ENCODE results near the gene ASB14.

ASB14 gene

GRCh38 chr3:57292897-57293526 lies 527 bp upstream of the ASB14 start:
- Histone ChIP-seq H3K27ac (ENCODE audit: low read depth, low read length) (no peak overlapping the region), H3K9ac (ENCODE audit: low read length) (no peak overlapping the region), H3K4me3 (ENCODE audit: low read depth, low read length) (no peak overlapping the region), H3K27me3 (ENCODE audit: control insufficient read depth, insufficient read depth, low read length) (no peaks in the 10 kb centered on the region; the same call in 1 of the 2 replicates), H3K9me3 (ENCODE audit: control insufficient read depth, insufficient read depth, low read depth, low read length) (no peaks in the 10 kb centered on the region), H3K4me1 (ENCODE audit: control insufficient read depth, insufficient read depth, low read length) (no peaks in the 10 kb centered on the region), H3K36me3 (ENCODE audit: control insufficient read depth, insufficient read depth, low read length) (no peaks in the 10 kb centered on the region)

DNA sequence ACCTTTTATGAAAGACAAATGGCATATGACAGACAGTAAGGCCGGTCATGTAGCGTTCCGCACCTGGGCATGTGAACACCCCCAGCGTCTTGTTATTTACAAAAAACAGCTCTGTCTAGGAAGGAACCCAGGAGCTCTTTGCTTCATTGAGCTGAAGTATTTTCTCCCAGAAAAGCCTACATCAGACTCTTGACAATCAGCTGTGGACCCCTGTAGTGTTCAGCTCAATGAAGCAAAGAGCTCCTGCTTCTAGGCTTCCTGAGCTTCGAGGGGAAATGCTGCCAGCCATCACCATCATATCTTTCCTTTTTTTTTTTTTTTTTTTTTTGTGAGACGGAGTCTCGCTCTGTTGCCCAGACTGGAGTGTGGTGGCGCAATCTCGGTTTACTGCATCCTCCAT lies 4.1 kb downstream of the ASB14 start:
- H3K36me3 ChIP-seq (ENCODE audit: control insufficient read depth, insufficient read depth, low read length), result no peaks in the 10 kb centered on the region
- no peaks in the 10 kb centered on the region for H3K27me3 ChIP-seq (ENCODE audit: control insufficient read depth, insufficient read depth, low read length)
- no peak overlapping the region for H3K27ac ChIP-seq (ENCODE audit: low read depth, low read length)
- H3K9ac ChIP-seq (ENCODE audit: low read length), result no peak overlapping the region
- H3K4me1 ChIP-seq (ENCODE audit: control insufficient read depth, insufficient read depth, low read length), result no peaks in the 10 kb centered on the region
- H3K9me3 ChIP-seq (ENCODE audit: control insufficient read depth, insufficient read depth, low read depth, low read length), result no peaks in the 10 kb centered on the region
- no peak overlapping the region for H3K4me3 ChIP-seq (ENCODE audit: low read depth, low read length)

- no peak overlapping the region for H3K4me3 ChIP-seq (ENCODE audit: low read depth, low read length)
- H3K4me1 ChIP-seq (ENCODE audit: control insufficient read depth, insufficient read depth, low read length), result no peaks in the 10 kb centered on the region
- H3K27me3 ChIP-seq (ENCODE audit: control insufficient read depth, insufficient read depth, low read length), result no peaks in the 10 kb centered on the region
- no peak overlapping the region for H3K27ac ChIP-seq (ENCODE audit: low read depth, low read length)
- no peaks in the 10 kb centered on the region for H3K36me3 ChIP-seq (ENCODE audit: control insufficient read depth, insufficient read depth, low read length)
- H3K9ac ChIP-seq (ENCODE audit: low read length), result no peak overlapping the region
- H3K9me3 ChIP-seq (ENCODE audit: control insufficient read depth, insufficient read depth, low read depth, low read length), result no peaks in the 10 kb centered on the region
Measured at GRCh38 chr3:57287205-57287604, 5.3 kb downstream of the ASB14 start.

GRCh38 chr3:57283334-57283733 lies 9.2 kb downstream of the ASB14 start:
- H3K9me3 ChIP-seq (ENCODE audit: control insufficient read depth, insufficient read depth, low read depth, low read length), result no peaks in the 10 kb centered on the region
- H3K27me3 ChIP-seq (ENCODE audit: control insufficient read depth, insufficient read depth, low read length), result no peaks in the 10 kb centered on the region
- H3K4me3 ChIP-seq (ENCODE audit: low read depth, low read length), result no peak overlapping the region
- H3K36me3 ChIP-seq (ENCODE audit: control insufficient read depth, insufficient read depth, low read length), result no peaks in the 10 kb centered on the region
- no peaks in the 10 kb centered on the region for H3K4me1 ChIP-seq (ENCODE audit: control insufficient read depth, insufficient read depth, low read length)
- H3K9ac ChIP-seq (ENCODE audit: low read length), result no peak overlapping the region
- H3K27ac ChIP-seq (ENCODE audit: low read depth, low read length), result no peak overlapping the region

DNA sequence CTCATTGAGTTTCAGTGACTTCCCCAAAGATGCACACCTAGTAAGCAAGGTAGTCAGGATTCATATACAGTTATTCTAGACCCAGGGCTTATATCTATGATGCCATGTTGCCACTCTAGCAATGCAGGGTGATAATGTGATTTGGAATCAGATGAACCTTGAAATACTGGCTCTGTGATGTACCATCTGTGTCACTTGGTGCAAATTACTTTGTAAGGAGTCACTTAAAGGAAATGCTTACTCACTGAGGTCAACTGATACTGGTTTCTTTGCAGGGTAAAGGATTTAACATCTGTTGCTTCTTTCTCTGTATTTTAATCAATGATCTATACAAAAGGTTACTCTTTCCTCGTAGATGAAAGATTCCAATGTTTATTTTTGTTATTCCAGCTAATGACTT lies 10.8 kb downstream of the ASB14 start:
- Histone ChIP-seq H3K27me3 (ENCODE audit: control insufficient read depth, insufficient read depth, low read length) (no peaks in the 10 kb centered on the region), H3K27ac (ENCODE audit: low read depth, low read length) (no peak overlapping the region), H3K36me3 (ENCODE audit: control insufficient read depth, insufficient read depth, low read length) (no peaks in the 10 kb centered on the region), H3K9me3 (ENCODE audit: control insufficient read depth, insufficient read depth, low read depth, low read length) (no peaks in the 10 kb centered on the region), H3K9ac (ENCODE audit: low read length) (no peak overlapping the region), H3K4me1 (ENCODE audit: control insufficient read depth, insufficient read depth, low read length) (no peaks in the 10 kb centered on the region), H3K4me3 (ENCODE audit: low read depth, low read length) (no peak overlapping the region)

DNA sequence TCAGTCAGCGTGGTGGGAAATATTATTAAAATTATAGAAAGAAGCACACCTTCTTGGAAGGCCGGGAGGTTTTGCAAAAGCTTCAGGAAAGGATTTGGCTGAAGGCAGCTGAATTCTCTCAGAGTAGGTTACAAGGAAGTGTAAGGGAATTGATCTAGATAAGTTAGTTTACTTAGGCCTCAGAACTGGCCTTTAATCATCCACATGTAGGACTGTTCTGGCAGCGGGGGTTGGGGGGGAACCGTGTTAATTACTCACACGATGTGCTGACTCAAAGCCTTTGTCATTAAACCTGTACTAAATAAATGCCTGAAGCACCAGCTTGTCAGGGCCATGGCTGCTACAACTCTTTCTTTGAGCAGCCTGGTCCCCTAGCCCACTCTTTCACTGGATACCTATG lies 12.8 kb downstream of the ASB14 start:
- H3K27ac ChIP-seq (ENCODE audit: low read depth, low read length), result no peak overlapping the region
- no peaks in the 10 kb centered on the region; the same call in 1 of the 2 replicates for H3K36me3 ChIP-seq (ENCODE audit: control insufficient read depth, insufficient read depth, low read length)
- H3K4me1 ChIP-seq (ENCODE audit: control insufficient read depth, insufficient read depth, low read length), result no peaks in the 10 kb centered on the region
- no peaks in the 10 kb centered on the region for H3K9me3 ChIP-seq (ENCODE audit: control insufficient read depth, insufficient read depth, low read depth, low read length)
- H3K4me3 ChIP-seq (ENCODE audit: low read depth, low read length), result no peak overlapping the region
- no peak overlapping the region for H3K9ac ChIP-seq (ENCODE audit: low read length)
- H3K27me3 ChIP-seq (ENCODE audit: control insufficient read depth, insufficient read depth, low read length), result no peaks in the 10 kb centered on the region

DNA sequence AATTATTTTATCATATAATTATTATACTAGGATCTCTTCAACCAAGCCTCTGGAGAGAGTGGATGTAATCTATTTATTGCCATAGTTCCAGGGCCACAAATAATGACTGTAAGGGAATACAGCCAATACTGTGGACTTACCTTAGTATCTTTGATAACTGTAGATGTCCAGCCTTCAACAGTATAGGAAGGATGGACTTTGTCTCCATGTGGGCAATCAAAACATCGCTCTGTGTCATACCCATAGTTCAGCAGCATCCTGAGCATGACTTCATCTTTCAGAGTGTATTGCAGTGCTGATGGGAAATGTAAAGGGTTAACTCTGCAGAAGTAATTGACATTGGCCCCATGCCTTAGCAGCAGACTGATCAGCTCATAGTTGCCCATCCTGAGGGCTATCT lies 14.2 kb downstream of the ASB14 start:
- Histone ChIP-seq H3K27ac (ENCODE audit: low read depth, low read length) (no peak overlapping the region), H3K9ac (ENCODE audit: low read length) (no peak overlapping the region), H3K27me3 (ENCODE audit: control insufficient read depth, insufficient read depth, low read length) (no peaks in the 10 kb centered on the region), H3K36me3 (ENCODE audit: control insufficient read depth, insufficient read depth, low read length) (peaks cover 3% of the 10 kb centered on the region), H3K4me3 (ENCODE audit: low read depth, low read length) (no peak overlapping the region), H3K9me3 (ENCODE audit: control insufficient read depth, insufficient read depth, low read depth, low read length) (no peaks in the 10 kb centered on the region), H3K4me1 (ENCODE audit: control insufficient read depth, insufficient read depth, low read length) (no peaks in the 10 kb centered on the region)

DNA sequence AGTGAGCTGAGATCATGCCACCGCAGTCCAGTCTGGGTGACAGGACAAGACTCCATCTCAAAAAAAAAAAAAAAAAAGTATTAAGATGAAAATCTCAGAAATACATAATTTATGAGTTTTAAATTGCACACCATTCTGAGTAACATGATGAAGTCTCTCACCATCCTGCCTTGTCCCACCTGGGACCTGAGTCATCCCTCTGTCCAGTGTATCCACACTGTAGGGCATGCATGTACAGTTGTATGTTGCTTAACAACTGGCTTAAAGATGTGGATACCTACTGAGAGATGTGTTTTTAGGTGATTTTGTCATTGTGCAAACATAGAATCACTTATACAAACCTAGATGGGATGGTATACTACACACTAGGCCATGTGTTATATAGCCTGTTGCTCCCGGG lies 17.1 kb downstream of the ASB14 start:
- no peaks in the 10 kb centered on the region for H3K27me3 ChIP-seq (ENCODE audit: control insufficient read depth, insufficient read depth, low read length)
- peaks cover 12% of the 10 kb centered on the region for H3K36me3 ChIP-seq (ENCODE audit: control insufficient read depth, insufficient read depth, low read length)
- no peaks in the 10 kb centered on the region for H3K9me3 ChIP-seq (ENCODE audit: control insufficient read depth, insufficient read depth, low read depth, low read length)
- H3K27ac ChIP-seq (ENCODE audit: low read depth, low read length), result no peak overlapping the region
- H3K4me1 ChIP-seq (ENCODE audit: control insufficient read depth, insufficient read depth, low read length), result no peaks in the 10 kb centered on the region
- no peak overlapping the region for H3K4me3 ChIP-seq (ENCODE audit: low read depth, low read length)
- no peak overlapping the region for H3K9ac ChIP-seq (ENCODE audit: low read length)

GRCh38 chr3:57274845-57275244 lies 17.6 kb downstream of the ASB14 start:
- H3K27me3 ChIP-seq (ENCODE audit: control insufficient read depth, insufficient read depth, low read length), result no peaks in the 10 kb centered on the region
- no peak overlapping the region for H3K9ac ChIP-seq (ENCODE audit: low read length)
- H3K36me3 ChIP-seq (ENCODE audit: control insufficient read depth, insufficient read depth, low read length), result peaks cover 17% of the 10 kb centered on the region
- H3K27ac ChIP-seq (ENCODE audit: low read depth, low read length), result no peak overlapping the region
- H3K4me3 ChIP-seq (ENCODE audit: low read depth, low read length), result no peak overlapping the region
- no peaks in the 10 kb centered on the region for H3K4me1 ChIP-seq (ENCODE audit: control insufficient read depth, insufficient read depth, low read length)
- H3K9me3 ChIP-seq (ENCODE audit: control insufficient read depth, insufficient read depth, low read depth, low read length), result no peaks in the 10 kb centered on the region

GRCh38 chr3:57268416-57268815 lies 24.1 kb downstream of the ASB14 start:
- Histone ChIP-seq H3K9ac (ENCODE audit: low read length) (no peak overlapping the region), H3K36me3 (ENCODE audit: control insufficient read depth, insufficient read depth, low read length) (peaks cover 44% of the 10 kb centered on the region), H3K4me1 (ENCODE audit: control insufficient read depth, insufficient read depth, low read length) (no peaks in the 10 kb centered on the region), H3K4me3 (ENCODE audit: low read depth, low read length) (no peak overlapping the region), H3K27ac (ENCODE audit: low read depth, low read length) (no peak overlapping the region), H3K27me3 (ENCODE audit: control insufficient read depth, insufficient read depth, low read length) (no peaks in the 10 kb centered on the region), H3K9me3 (ENCODE audit: control insufficient read depth, insufficient read depth, low read depth, low read length) (no peaks in the 10 kb centered on the region)

- Histone ChIP-seq H3K4me1 (ENCODE audit: control insufficient read depth, insufficient read depth, low read length) (no peaks in the 10 kb centered on the region), H3K27ac (ENCODE audit: low read depth, low read length) (no peak overlapping the region), H3K4me3 (ENCODE audit: low read depth, low read length) (no peak overlapping the region), H3K36me3 (ENCODE audit: control insufficient read depth, insufficient read depth, low read length) (peaks cover 62% of the 10 kb centered on the region), H3K27me3 (ENCODE audit: control insufficient read depth, insufficient read depth, low read length) (no peaks in the 10 kb centered on the region), H3K9ac (ENCODE audit: low read length) (no peak overlapping the region), H3K9me3 (ENCODE audit: control insufficient read depth, insufficient read depth, low read depth, low read length) (no peaks in the 10 kb centered on the region)
Measured at GRCh38 chr3:57261929-57262328, 30.6 kb downstream of the ASB14 start.

DNA sequence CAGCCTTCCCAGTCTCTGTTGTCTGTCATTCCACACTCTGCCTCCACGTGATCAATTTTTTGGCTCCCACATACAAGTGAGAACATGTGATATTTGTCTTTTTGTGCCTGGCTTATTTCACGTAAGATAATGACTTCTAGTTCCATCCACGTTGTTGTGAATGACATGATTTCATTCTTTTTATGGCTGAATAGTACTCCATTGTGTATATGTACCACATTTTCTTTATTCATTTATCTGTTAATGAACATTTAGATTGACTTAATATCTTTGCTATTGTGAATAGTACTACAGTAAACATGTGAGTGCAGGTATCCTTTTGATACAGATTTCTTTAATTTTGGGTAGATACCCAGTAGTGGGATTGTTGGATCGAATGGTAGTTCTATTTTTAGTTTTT lies 31.4 kb downstream of the ASB14 start:
- no peak overlapping the region for H3K4me3 ChIP-seq (ENCODE audit: low read depth, low read length)
- no peak overlapping the region for H3K27ac ChIP-seq (ENCODE audit: low read depth, low read length)
- peaks cover 64% of the 10 kb centered on the region for H3K36me3 ChIP-seq (ENCODE audit: control insufficient read depth, insufficient read depth, low read length)
- H3K27me3 ChIP-seq (ENCODE audit: control insufficient read depth, insufficient read depth, low read length), result no peaks in the 10 kb centered on the region
- no peak overlapping the region for H3K9ac ChIP-seq (ENCODE audit: low read length)
- H3K4me1 ChIP-seq (ENCODE audit: control insufficient read depth, insufficient read depth, low read length), result no peaks in the 10 kb centered on the region
- H3K9me3 ChIP-seq (ENCODE audit: control insufficient read depth, insufficient read depth, low read depth, low read length), result no peaks in the 10 kb centered on the region

All from HUES6 (cell line).